ENCODE measurements around the gene USP2.

The USP2 gene

GRCh38 chr11:119307219-119307618 is 74.3 kb downstream of the USP2 start:
- no peak overlapping the region for H3K4me3 ChIP-seq (ENCODE audit: low read length)
- TF ChIP-seq, protein P1, sequence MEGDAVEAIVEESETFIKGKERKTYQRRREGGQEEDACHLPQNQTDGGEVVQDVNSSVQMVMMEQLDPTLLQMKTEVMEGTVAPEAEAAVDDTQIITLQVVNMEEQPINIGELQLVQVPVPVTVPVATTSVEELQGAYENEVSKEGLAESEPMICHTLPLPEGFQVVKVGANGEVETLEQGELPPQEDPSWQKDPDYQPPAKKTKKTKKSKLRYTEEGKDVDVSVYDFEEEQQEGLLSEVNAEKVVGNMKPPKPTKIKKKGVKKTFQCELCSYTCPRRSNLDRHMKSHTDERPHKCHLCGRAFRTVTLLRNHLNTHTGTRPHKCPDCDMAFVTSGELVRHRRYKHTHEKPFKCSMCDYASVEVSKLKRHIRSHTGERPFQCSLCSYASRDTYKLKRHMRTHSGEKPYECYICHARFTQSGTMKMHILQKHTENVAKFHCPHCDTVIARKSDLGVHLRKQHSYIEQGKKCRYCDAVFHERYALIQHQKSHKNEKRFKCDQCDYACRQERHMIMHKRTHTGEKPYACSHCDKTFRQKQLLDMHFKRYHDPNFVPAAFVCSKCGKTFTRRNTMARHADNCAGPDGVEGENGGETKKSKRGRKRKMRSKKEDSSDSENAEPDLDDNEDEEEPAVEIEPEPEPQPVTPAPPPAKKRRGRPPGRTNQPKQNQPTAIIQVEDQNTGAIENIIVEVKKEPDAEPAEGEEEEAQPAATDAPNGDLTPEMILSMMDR (conservative IDR thresholded peaks at IDR 0.05; ENCODE audit: low read length): no peak
- no peak for DNase-seq (ENCODE audit: low read depth)

DNA sequence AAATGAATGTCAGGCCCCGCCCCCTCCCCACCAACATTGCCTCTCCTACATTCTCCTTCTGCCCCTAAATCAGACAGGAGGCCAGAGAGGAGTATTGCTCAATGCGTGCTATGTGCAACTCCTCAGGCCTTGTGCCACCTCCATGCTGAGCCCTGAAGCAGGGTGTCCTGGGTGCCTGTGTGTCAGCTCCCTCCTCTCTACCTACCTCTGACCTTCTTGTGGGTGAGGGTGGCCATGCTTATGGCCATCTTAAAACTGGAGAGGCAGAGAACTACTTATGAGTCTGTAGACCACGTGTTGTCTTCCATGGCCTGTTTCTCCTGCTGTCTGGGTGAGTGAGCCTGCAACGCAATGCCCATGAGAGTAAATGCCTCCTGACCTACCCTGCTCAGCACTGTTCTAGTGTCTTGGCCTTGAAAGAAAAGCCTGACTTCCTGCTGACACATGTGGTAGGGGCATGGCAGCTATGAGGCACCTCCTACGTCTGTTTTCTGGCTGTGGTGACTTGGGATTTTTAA is 75.1 kb downstream of the USP2 start:
- TF ChIP-seq, protein P1 (conservative IDR thresholded peaks at IDR 0.05; ENCODE audit: low read length): no peak
- DNase-seq (ENCODE audit: low read depth): peak; percentile 76
- H3K4me3 ChIP-seq (ENCODE audit: low read length): no peak overlapping the region

GRCh38 chr11:119305556-119306372 is 75.7 kb downstream of the USP2 start:
- no peak overlapping the region for H3K4me3 ChIP-seq (ENCODE audit: low read length)
- TF ChIP-seq, protein P1 (conservative IDR thresholded peaks at IDR 0.05; ENCODE audit: low read length): no peak
- no peak for DNase-seq (ENCODE audit: low read depth)

Measured in AG10803 (cell line).